D721Med (cell line): ENCODE results near the gene RAB14.

Experiments
- DNase-seq: peaks from one replicate; pipeline ENCODE4 v3.0.0; 2011; ENCODE audit warnings: low spot score; ENCODE audit not compliant: insufficient read length
- FAIRE-seq: peaks from 2 replicates; lab custom pipeline; 2011; peaks lifted over from hg19 to GRCh38; lab: Jason Lieb, UNC
- TF ChIP-seq, protein P1 (sequence below): IDR thresholded peaks from 2 replicates; pipeline ENCODE4 v1.5.1; 2012; ENCODE audit warnings: mild to moderate bottlenecking, control low read depth; ENCODE audit not compliant: insufficient read depth; ENCODE audit errors: missing control alignments

Gene RAB14

DNA sequence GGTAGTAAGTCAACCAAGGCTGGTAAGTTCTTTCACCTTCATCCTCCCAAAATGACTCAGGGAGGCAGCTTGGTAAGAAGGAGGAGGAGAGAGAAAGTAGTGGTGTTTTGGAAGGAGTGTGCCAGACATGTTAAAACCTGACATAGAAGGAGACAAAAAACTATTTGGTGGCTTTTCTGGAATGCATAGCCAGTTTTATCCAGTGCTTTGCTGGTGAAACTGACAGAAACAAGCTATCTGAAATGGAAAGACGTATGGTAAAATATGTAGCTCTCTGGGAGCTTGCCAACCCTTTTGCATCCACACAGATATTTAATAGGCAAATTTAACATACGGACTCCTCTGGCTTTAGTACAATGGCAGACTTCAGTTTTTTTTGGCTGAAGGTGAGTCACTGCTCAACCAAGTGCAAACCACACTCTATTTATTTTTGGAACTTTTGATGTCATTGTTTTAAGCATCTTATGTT lies 45.4 kb downstream of the RAB14 start:
- TF ChIP-seq, protein P1, sequence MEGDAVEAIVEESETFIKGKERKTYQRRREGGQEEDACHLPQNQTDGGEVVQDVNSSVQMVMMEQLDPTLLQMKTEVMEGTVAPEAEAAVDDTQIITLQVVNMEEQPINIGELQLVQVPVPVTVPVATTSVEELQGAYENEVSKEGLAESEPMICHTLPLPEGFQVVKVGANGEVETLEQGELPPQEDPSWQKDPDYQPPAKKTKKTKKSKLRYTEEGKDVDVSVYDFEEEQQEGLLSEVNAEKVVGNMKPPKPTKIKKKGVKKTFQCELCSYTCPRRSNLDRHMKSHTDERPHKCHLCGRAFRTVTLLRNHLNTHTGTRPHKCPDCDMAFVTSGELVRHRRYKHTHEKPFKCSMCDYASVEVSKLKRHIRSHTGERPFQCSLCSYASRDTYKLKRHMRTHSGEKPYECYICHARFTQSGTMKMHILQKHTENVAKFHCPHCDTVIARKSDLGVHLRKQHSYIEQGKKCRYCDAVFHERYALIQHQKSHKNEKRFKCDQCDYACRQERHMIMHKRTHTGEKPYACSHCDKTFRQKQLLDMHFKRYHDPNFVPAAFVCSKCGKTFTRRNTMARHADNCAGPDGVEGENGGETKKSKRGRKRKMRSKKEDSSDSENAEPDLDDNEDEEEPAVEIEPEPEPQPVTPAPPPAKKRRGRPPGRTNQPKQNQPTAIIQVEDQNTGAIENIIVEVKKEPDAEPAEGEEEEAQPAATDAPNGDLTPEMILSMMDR, result no peak
- FAIRE-seq (no peak), DNase-seq (no peak)

DNA sequence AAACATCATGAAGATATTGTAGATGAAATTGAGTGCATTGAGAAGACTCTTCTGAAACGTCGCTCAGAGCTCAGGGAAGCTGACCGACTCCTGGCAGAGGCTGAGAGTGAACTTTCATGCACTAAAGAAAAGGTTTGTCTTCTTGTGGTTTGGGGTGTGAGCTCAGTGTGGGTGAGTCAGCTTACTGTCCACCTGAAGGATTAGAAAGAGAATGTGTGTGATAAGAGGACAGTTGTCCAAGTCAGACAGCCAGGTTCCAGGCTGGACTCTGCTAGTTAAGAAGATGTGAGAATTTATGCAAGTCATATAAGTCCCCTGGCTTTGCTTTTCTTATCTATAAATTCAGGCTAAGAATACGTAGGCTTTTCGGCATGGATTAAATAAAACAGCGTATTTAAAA lies 46.9 kb downstream of the RAB14 start:
- TF ChIP-seq, protein P1, result no peak
- no peak for FAIRE-seq

DNA sequence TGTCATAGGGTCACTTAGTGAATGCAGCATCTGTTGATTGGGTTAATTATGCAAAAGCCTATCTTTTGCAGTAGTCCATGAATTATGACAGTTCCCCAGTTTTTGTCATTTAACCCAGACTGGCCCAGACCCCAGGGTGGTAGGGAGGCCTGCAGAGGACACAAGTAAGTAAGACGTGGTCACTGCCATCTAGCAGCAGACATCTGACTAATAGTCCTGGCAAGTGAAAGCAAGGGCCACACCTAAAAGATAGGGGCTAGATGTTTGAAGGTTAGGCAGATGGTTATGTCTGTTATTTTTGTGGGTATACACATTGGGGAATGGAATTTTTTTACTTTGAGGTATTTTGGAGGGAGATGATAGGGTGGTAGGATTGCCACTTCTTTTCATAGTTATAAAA lies 48.0 kb downstream of the RAB14 start:
- DNase-seq (no peak), FAIRE-seq (no peak)
- TF ChIP-seq, protein P1, result no peak

More for the DNA sequence above, 46.9 kb downstream of the RAB14 start:
- DNase-seq, result no peak

DNA sequence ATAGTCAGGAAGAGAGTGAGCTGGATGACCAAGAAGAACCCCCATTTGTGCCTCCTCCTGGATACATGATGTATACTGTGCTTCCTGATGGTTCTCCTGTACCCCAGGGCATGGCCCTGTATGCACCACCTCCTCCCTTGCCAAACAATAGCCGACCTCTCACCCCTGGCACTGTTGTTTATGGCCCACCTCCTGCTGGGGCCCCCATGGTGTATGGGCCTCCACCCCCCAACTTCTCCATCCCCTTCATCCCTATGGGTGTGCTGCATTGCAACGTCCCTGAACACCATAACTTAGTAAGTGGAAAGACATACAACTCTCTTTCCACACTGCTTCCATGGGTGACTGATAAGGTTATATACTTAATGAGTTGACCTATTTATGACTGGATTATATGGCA lies 51.5 kb downstream of the RAB14 start:
- TF ChIP-seq, protein P1, result no peak
- DNase-seq (no peak), FAIRE-seq (no peak)

DNA sequence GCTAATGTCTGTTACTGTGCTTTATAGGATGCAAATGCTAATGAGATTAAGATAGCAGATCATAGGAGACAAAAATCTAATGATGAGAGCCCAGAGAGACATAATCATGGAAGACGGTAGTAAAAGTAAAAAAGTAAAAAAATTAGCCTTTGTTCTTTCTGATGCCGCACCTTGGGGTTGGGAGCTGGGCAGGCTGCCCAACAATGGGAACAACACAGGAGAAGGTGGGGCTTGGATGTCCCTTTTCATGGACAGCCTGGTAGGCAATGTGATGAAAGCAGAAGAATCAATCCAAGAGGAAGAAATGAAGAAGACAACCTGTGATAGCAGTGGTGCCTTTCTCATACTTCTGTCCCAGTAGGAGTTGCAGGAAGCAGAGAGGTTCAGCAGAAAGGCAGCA lies 57.2 kb downstream of the RAB14 start:
- DNase-seq (no peak), FAIRE-seq (no peak)
- TF ChIP-seq, protein P1, result no peak

DNA sequence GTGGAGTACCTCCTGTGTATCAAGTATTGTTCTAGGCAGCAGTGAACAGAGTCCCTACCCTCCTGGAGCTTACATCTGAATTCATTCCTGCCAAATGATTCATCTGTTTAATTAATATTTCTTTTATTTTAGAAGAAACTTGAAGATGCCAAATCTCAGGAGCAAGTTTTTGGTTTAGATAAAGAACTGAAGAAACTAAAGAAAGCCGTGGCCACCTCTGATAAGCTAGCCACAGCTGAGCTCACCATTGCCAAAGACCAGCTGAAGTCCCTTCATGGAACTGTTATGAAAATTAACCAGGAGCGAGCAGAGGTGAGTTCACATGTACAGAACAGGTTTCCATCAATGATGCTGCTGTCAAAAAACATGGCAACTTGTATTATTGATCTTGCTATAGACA lies 57.9 kb downstream of the RAB14 start:
- no peak for DNase-seq
- TF ChIP-seq, protein P1, result no peak
- no peak for FAIRE-seq

DNA sequence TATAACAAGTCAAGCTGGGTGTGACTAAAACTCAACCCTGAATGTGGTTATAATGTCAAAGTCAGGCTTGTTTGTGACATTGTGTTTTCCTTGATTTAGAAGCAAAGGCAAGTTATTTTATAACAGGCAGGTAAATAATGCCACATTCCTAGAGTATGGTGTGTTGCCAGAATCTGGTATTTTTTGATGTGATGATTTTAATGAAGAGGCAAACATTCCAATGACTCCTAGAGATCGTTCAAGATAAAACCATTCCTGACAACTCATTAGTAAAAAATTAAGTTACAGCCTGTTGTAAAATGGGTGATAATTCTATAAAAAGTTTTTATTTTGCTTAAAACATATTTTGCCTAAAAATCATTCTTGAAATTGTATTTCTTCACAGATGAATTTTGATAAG lies 60.0 kb downstream of the RAB14 start:
- DNase-seq, result no peak
- FAIRE-seq, result no peak
- TF ChIP-seq, protein P1, result no peak
